GM21360 (cell line): Measurements from ENCODE around the gene FRMPD1.

ENCODE experiments used
- ATAC-seq: cut with Tn5 transposase; IDR thresholded peaks from one replicate; pipeline ENCODE4 v1.9.1; 2021; ENCODE audit warnings: mild to moderate bottlenecking, moderate library complexity; ENCODE audit not compliant: unreplicated experiment

The FRMPD1 gene

GRCh38 chr9:37625758-37626147 lies 25.0 kb upstream of the FRMPD1 start:
- no peak for ATAC-seq

DNA sequence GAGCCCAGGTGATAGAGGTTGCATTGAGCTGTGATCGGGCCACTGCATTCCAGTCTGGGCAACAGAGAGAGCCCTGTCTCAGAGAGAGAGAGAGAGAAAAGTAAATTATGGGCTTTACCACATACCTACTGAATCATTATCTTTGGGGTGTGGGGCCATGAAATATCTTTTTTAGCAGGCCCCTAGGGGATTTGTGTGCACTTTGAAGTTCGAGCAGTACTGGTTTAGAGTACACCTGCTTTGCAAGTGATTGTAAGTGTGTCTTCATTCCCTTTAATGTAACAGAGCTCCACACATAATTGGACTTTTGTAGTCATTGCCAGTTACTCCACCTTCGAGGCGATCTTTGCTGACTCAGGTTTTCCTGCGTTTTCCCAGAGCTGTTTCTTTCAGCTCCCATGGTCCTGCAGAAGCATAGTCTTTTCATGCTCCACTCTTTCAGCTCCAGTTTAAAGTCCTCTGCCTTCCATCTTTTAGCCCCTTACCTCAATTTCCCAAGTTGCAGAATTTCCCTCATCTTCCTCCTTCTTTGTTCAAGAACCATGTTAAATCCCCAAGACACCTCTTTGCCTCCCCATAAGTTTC lies 24.0 kb upstream of the FRMPD1 start:
- no peak for ATAC-seq

DNA sequence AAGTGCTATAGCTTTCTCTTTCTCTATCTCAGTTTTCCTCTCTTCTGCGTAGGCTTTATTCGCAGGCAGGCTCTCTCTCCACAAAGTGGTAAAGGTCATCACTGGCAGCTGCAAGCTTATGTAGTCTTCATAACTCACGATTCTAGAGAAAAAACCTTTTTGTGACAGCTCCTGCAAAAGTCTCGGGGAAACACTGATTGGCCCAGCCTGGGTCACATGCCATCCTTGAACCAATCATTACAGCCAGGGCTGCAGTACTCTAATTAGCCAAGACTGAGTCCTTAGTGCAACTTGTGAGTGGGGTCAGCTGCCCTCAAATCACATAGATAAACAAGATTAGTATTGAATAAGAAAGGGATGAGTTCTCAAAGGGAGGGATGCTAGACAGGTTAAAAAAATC lies 18.3 kb upstream of the FRMPD1 start:
- ATAC-seq, result no peak

DNA sequence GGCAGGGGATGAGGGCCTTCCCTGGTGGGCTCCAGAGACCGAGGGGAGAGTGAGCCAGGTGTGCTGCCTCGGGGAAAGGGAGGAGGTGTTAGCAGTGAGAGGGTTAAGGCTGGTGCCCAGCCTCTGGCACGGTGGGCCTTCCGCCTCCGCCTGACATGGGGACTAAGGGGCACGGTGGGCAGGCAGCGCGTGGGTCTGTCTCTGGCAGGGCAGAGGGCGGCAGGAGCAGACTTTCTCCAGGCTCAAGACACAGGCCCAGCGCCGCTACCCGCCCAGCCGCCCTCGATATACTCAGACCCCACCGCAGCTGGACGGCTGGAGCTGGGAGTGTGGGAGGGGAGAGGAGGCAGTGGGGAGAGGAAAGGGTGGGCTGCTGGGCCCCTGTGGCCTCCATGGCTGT lies 14.9 kb upstream of the FRMPD1 start:
- no peak for ATAC-seq

DNA sequence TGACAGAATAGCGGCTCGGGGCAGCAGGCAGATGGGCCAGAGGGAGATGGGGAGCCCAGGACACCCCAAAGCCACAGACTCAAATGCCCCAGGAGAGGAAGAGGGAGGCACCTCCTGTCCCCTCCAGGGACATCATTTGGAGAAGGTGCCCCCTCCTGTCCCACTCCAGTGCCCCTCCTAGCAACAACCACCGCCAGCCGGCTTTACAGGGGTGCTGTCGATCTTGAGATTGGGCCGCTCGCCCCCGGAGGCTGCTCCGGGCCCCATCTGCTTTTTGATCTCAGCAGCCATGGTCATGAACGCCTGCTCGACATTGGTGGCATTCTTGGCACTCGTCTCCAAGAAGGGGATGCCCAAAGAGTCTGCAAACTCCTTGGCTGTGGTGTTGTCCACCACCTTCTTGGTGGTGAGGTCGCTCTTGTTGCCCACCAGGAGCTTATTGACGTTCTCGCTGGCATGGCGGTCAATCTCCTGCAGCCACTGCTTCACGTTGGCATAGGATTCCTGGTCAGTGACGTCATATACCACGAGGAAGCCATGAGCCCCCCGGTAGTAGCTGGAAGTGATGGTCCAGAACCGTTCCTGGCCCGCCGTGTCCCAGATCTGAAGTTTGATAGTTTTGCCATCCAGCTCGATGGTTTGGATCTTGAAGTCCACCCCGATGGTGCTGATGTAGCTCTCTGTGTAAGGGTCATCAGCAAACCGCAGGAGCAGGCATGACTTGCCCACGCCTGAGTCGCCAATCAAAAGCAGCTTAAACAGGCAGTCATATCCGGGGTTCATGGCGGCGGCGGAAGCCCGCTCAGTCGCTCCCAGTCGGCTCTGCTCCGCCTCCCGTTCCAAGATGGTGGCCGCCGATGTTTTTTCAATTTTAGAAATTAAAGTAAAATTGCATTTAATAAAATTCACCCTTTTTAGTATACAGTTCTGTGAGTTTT lies 14.0 kb upstream of the FRMPD1 start:
- no peak for ATAC-seq

GRCh38 chr9:37639109-37639762 lies 11.5 kb upstream of the FRMPD1 start:
- ATAC-seq, result no peak

GRCh38 chr9:37639841-37640240 lies 10.9 kb upstream of the FRMPD1 start:
- no peak for ATAC-seq

DNA sequence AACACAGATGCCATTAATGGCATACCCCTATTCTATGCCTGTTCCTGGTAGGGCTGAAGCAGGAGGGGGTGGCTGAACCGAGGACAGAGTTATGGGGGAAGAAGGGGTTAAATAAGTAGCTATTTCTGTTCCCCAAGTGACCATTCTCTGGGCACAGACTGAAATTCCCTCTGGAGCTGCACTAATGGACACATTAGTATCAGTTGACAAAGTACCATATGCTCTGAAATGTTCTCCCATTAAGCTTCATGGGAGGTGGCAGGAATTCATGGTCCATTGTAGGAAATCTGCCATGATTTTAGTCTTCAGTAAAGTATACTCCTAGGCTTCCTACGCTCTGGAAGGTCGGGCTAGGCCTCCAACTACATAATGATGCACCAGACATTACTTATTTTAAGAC lies 10.5 kb upstream of the FRMPD1 start:
- ATAC-seq, result no peak

GRCh38 chr9:37641331-37641730 lies 9.4 kb upstream of the FRMPD1 start:
- ATAC-seq, result no peak

DNA sequence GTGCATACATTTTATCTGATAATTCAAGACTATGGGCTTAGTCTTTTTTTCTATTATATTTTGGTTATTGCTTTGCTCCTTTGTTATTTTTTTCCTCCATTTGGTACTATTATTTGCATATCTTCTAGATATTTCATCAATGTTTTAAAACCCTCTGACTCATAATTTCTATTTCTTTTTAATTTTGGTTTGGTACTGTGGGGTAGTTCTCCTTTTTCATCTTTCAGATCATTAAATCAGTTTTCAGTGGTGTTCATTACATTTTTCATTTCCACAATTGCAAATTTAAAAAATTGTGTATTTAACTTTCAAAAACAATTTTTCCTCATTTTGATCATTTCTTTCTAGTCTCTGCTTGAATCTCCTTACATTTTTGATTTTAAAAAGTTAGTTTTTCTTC lies 7.5 kb upstream of the FRMPD1 start:
- ATAC-seq, result no peak

- no peak for ATAC-seq
These were observed 4.7 kb upstream of the FRMPD1 start for GRCh38 chr9:37645903-37646506.

DNA sequence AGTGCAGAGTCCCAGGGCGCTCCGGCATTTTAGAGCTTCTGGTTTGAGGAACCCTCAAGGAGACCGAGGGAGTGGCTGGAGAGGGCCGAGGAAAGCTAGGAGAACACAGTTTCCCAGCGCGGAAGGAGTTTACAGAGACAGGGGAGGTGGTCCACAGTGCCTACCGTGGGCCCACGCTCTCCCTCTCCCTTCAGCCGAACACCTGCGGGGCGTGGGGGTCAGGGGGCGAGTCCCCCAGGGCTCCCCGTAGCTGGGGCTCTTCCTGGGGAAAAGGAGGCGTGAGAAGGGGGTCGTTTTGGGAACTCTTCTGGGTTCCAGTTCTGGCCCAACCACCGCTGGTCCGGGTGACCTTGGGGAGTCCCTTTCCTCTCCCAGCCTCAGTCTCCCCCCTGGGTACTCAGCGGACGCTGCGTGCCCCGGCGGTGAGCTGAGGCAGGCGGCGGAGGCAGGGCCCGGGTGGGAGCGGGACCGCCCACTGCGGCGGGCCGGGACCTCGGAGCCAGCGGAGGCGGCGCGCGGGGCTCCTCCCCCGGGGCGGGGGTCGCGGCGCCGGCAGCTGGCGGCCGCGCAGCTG lies 368 bp upstream of the FRMPD1 start:
- no peak for ATAC-seq

DNA sequence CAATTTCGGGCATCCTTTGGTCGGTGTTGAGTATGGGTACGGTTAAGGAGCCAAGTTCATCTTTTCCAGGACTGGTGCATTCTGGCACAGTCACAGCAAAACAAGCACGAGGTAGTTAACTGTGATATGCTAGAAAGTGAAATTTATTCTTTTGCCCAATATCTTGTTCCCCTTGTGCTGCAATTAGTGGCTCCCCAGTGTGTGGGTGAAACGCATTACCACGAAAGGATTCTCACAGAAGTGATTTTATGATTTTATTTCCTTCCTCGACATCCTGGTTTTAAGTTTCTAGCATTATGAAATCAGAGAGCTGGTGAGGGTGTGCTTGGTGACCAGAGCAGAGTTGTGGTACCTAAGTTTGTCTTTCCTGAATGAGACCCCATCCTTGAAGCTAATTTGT lies 1.5 kb downstream of the FRMPD1 start:
- no peak for ATAC-seq

DNA sequence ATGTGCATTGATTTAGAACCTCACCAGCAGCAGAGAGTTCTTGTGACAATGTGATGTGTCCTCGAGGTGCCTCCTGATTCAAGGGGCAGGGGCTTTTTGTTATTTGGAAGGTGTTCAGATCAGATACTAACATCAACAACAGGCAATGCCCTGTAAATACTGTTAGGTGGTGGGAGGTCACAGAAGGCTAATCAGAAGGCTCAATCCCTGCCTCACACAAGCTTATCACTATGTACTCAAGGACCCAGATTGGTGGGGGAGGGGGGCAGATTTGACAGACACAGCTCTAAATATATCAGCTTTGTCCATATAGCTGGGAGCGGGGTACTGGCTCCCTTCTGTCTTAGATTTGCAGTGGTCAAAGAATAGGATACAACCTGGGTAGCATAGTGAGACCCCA lies 2.6 kb downstream of the FRMPD1 start:
- ATAC-seq, result no peak

GRCh38 chr9:37656936-37657335 lies 6.2 kb downstream of the FRMPD1 start:
- ATAC-seq, result no peak

- ATAC-seq, result no peak
These were observed 9.9 kb downstream of the FRMPD1 start for GRCh38 chr9:37660691-37661090.

- no peak for ATAC-seq
These were observed 13.2 kb downstream of the FRMPD1 start for GRCh38 chr9:37663926-37664325.

DNA sequence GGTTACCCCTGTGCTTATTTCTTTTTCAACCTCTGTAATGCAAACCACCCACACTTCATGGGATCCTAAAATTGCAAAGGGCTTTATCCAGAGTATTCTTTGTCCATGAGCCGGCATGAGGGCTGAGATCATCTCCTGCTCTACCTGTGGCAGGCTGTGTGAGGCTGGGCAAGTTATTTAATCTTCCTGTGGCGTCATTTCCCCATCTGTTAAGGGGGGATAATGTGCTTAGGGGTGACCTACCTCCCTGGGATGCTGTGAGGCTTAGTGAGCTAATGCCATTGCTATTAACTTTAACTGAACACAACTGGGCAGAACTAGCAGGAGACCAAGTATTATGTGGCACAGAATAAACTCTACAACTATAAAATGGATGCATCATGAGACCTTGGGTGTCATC lies 17.0 kb downstream of the FRMPD1 start:
- no peak for ATAC-seq

DNA sequence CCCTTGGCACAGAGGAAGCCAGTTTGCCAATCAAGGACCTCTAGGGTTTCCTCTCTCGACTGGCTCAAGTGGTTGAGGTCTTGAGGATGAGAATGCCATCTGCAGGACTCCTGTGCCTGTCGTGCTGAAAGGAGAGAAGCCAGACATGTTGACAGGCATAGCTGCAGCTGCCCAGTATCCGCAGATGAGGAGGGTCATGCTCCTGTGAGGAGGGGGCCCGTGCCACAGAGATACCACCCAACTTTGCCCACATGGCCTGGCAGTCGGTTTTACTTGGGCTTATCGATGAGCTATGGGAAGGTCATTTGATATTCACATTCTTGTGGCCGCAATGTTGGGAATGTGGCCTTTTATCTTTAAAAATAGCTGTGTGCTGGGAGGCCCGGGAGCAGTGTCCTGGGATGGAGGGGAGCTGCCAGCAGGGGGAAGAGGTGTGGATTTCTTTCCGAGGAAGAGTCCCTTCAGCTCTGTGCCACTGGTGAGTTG lies 17.4 kb downstream of the FRMPD1 start:
- no peak for ATAC-seq

DNA sequence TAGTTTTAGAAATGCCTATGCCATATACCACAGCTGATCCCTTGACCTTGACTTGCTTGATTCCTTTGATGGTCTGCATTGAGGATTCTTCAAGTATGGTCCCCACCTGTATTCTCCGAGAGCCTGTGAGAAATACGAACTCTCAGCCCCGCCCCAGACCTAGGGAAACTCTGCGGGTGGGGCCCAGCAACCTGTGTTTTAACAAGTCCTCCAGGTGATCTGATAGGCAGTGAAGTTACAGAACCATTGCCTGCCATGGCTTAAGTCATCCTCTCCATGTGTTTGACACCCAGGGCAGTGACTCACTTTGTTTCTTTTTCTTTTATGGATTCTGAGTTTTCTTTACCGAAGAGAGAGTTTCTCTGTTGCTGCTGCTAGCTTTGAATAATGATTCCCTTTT lies 18.5 kb downstream of the FRMPD1 start:
- ATAC-seq, result no peak

DNA sequence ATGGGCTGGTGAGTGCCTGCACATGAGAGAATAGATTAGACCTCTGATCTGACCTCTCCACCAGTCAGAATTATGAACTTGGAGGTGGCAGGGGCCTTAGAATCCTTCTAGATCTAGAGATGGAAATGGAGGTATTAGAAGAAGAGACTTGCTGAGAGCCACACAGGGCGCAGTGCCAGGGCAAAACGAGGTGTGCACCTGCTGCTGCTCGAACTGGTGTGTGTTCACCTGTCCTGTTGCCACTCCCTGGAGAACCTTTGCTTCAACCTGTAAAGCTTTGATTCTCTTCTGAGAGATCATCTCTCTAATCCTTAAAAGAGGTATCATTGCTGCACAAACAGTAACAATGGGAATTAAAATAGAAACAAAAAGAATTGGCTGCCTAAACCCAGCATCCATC lies 24.9 kb downstream of the FRMPD1 start:
- no peak for ATAC-seq
